Measurements from ENCODE around the gene RAB11FIP4. TPM values are rescaled to one million over a fixed set of nuclear protein-coding genes. Genes with fewer than 3 reads are reported as not detected.
A peak's percentile ranks its signal among the peaks of the same experiment; 100 is the strongest.

RAB11FIP4 gene
- total RNA-seq, 1 donor = 0.72 TPM

GRCh38 chr17:31452101-31452500 lies 60.6 kb downstream of the RAB11FIP4 start:
- Histone ChIP-seq H3K27me3 (ENCODE audit: insufficient read depth, low read length) (peaks cover 5% of the 10 kb centered on the region), H3K27ac (ENCODE audit: low read depth, low read length) (no peak overlapping the region), H3K4me1 (ENCODE audit: insufficient read depth, low read length) (no peaks in the 10 kb centered on the region), H2AFZ (ENCODE audit: low read length) (no peak overlapping the region), H3K4me2 (ENCODE audit: insufficient read depth, low read length) (no peak overlapping the region), H4K20me1 (ENCODE audit: insufficient read depth, low read length) (no peaks in the 10 kb centered on the region), H3K36me3 (ENCODE audit: insufficient read depth, low read length) (no peaks in the 10 kb centered on the region), H3K4me3 (ENCODE audit: insufficient read depth, low read length) (no peak overlapping the region), H3K79me2 (ENCODE audit: insufficient read depth, low read length) (no peaks in the 10 kb centered on the region), H3K9me3 (ENCODE audit: low read depth, low read length) (peaks cover 4% of the 10 kb centered on the region)
- DNase-seq (ENCODE audit: insufficient read length, low spot score, missing footprints) = peak; percentile 41
- TF ChIP-seq, protein P1, sequence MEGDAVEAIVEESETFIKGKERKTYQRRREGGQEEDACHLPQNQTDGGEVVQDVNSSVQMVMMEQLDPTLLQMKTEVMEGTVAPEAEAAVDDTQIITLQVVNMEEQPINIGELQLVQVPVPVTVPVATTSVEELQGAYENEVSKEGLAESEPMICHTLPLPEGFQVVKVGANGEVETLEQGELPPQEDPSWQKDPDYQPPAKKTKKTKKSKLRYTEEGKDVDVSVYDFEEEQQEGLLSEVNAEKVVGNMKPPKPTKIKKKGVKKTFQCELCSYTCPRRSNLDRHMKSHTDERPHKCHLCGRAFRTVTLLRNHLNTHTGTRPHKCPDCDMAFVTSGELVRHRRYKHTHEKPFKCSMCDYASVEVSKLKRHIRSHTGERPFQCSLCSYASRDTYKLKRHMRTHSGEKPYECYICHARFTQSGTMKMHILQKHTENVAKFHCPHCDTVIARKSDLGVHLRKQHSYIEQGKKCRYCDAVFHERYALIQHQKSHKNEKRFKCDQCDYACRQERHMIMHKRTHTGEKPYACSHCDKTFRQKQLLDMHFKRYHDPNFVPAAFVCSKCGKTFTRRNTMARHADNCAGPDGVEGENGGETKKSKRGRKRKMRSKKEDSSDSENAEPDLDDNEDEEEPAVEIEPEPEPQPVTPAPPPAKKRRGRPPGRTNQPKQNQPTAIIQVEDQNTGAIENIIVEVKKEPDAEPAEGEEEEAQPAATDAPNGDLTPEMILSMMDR (IDR thresholded peaks at IDR 0.05; ENCODE audit: extremely low read depth, low read depth, low read length) = no peak

- Histone ChIP-seq H3K36me3 (ENCODE audit: insufficient read depth, low read length) (no peaks in the 10 kb centered on the region), H3K4me2 (ENCODE audit: insufficient read depth, low read length) (no peak overlapping the region), H4K20me1 (ENCODE audit: insufficient read depth, low read length) (no peaks in the 10 kb centered on the region), H3K4me3 (ENCODE audit: insufficient read depth, low read length) (no peak overlapping the region), H3K4me1 (ENCODE audit: insufficient read depth, low read length) (no peaks in the 10 kb centered on the region), H3K27ac (ENCODE audit: low read depth, low read length) (no peak overlapping the region), H3K27me3 (ENCODE audit: insufficient read depth, low read length) (peaks cover 5% of the 10 kb centered on the region), H2AFZ (ENCODE audit: low read length) (no peak overlapping the region), H3K9me3 (ENCODE audit: low read depth, low read length) (peaks cover 4% of the 10 kb centered on the region), H3K79me2 (ENCODE audit: insufficient read depth, low read length) (no peaks in the 10 kb centered on the region)
- DNase-seq (ENCODE audit: insufficient read length, low spot score, missing footprints) = peak; percentile 37
- TF ChIP-seq, protein P1 (IDR thresholded peaks at IDR 0.05; ENCODE audit: extremely low read depth, low read depth, low read length) = no peak
Measured at GRCh38 chr17:31452561-31453110, 61.2 kb downstream of the RAB11FIP4 start.

GRCh38 chr17:31453896-31454295 lies 62.4 kb downstream of the RAB11FIP4 start:
- no peaks in the 10 kb centered on the region for H3K79me2 ChIP-seq (ENCODE audit: insufficient read depth, low read length)
- H3K4me2 ChIP-seq (ENCODE audit: insufficient read depth, low read length) = no peak overlapping the region
- H3K27ac ChIP-seq (ENCODE audit: low read depth, low read length) = no peak overlapping the region
- H3K27me3 ChIP-seq (ENCODE audit: insufficient read depth, low read length) = peaks cover 10% of the 10 kb centered on the region
- H3K4me3 ChIP-seq (ENCODE audit: insufficient read depth, low read length) = no peak overlapping the region
- H3K4me1 ChIP-seq (ENCODE audit: insufficient read depth, low read length) = no peaks in the 10 kb centered on the region
- TF ChIP-seq, protein P1 (IDR thresholded peaks at IDR 0.05; ENCODE audit: extremely low read depth, low read depth, low read length) = no peak
- no peaks in the 10 kb centered on the region for H4K20me1 ChIP-seq (ENCODE audit: insufficient read depth, low read length)
- DNase-seq (ENCODE audit: insufficient read length, low spot score, missing footprints) = no peak
- no peaks in the 10 kb centered on the region for H3K36me3 ChIP-seq (ENCODE audit: insufficient read depth, low read length)
- peaks cover 4% of the 10 kb centered on the region for H3K9me3 ChIP-seq (ENCODE audit: low read depth, low read length)
- no peak overlapping the region for H2AFZ ChIP-seq (ENCODE audit: low read length)

- TF ChIP-seq, protein P1 (IDR thresholded peaks at IDR 0.05; ENCODE audit: extremely low read depth, low read depth, low read length) = no peak
- H3K4me2 ChIP-seq (ENCODE audit: insufficient read depth, low read length) = no peak overlapping the region
- no peaks in the 10 kb centered on the region for H3K36me3 ChIP-seq (ENCODE audit: insufficient read depth, low read length)
- no peaks in the 10 kb centered on the region for H4K20me1 ChIP-seq (ENCODE audit: insufficient read depth, low read length)
- H3K79me2 ChIP-seq (ENCODE audit: insufficient read depth, low read length) = no peaks in the 10 kb centered on the region
- no peak overlapping the region for H3K27ac ChIP-seq (ENCODE audit: low read depth, low read length)
- no peak overlapping the region for H3K4me3 ChIP-seq (ENCODE audit: insufficient read depth, low read length)
- no peaks in the 10 kb centered on the region for H3K4me1 ChIP-seq (ENCODE audit: insufficient read depth, low read length)
- peaks cover 22% of the 10 kb centered on the region for H3K27me3 ChIP-seq (ENCODE audit: insufficient read depth, low read length)
- no peak overlapping the region for H2AFZ ChIP-seq (ENCODE audit: low read length)
- H3K9me3 ChIP-seq (ENCODE audit: low read depth, low read length) = peaks cover 4% of the 10 kb centered on the region
- DNase-seq (ENCODE audit: insufficient read length, low spot score, missing footprints) = no peak
Measured at GRCh38 chr17:31456814-31457213, 65.3 kb downstream of the RAB11FIP4 start.

Data from osteoblast (primary cell).